ENCODE results near the gene CTNS.
A peak's percentile ranks its signal among the peaks of the same experiment; 100 is the strongest.

CTNS gene

GRCh38 chr17:3678821-3679530 is 42.4 kb downstream of the CTNS start:
- TF ChIP-seq ZFX (IDR thresholded peaks at IDR 0.05) (no peak), CTCF (conservative IDR thresholded peaks at IDR 0.05) (no peak)
- no peak overlapping the region for H3K27ac ChIP-seq

- no peak overlapping the region for H3K27ac ChIP-seq
- TF ChIP-seq CTCF (conservative IDR thresholded peaks at IDR 0.05) = no peak
- no peak for TF ChIP-seq ZFX (IDR thresholded peaks at IDR 0.05)
These were observed 43.1 kb downstream of the CTNS start for GRCh38 chr17:3679531-3680126.

- H3K27ac ChIP-seq = no peak overlapping the region
- TF ChIP-seq ZFX (IDR thresholded peaks at IDR 0.05) (no peak), CTCF (conservative IDR thresholded peaks at IDR 0.05) (no peak)
These were observed 44.5 kb downstream of the CTNS start for GRCh38 chr17:3681057-3681456.

- no peak overlapping the region for H3K27ac ChIP-seq
- no peak for TF ChIP-seq CTCF (conservative IDR thresholded peaks at IDR 0.05)
- TF ChIP-seq ZFX (IDR thresholded peaks at IDR 0.05) = no peak
These were observed 45.0 kb downstream of the CTNS start for GRCh38 chr17:3681565-3681964.

- TF ChIP-seq ZFX (IDR thresholded peaks at IDR 0.05) (no peak), CTCF (conservative IDR thresholded peaks at IDR 0.05) (no peak)
These were observed 45.5 kb downstream of the CTNS start for GRCh38 chr17:3682033-3682432.

GRCh38 chr17:3683054-3683511 is 46.5 kb downstream of the CTNS start:
- no peak overlapping the region for H3K27ac ChIP-seq
- no peak for TF ChIP-seq ZFX (IDR thresholded peaks at IDR 0.05)
- peak; percentile 98 for TF ChIP-seq CTCF (conservative IDR thresholded peaks at IDR 0.05)

More at GRCh38 chr17:3682033-3682432, 45.5 kb downstream of the CTNS start:
- H3K27ac ChIP-seq = no peak overlapping the region

- TF ChIP-seq ZFX (IDR thresholded peaks at IDR 0.05) (no peak), CTCF (conservative IDR thresholded peaks at IDR 0.05) (no peak)
- H3K27ac ChIP-seq = no peak overlapping the region
These were observed 48.6 kb downstream of the CTNS start for GRCh38 chr17:3685174-3685573.
